Tibial nerve (tissue), 4 donors: ENCODE measurements around the gene MRPL16.

Source experiments
- EP300 ChIP-seq, 2 donors: sonication (generic); formaldehyde crosslinking; IDR thresholded peaks; one replicate each; pipeline ENCODE4 v1.6.1; 2017; ENCODE audit warnings: antibody characterized with exemption in 2 of 2, mild to moderate bottlenecking in 1 of 2
- POLR2A ChIP-seq, 2 donors: fragments of 450-650 bp; IDR thresholded peaks; one replicate each; pipeline ENCODE4 v1.6.1; 2017; ENCODE audit warnings: antibody characterized with exemption in 2 of 2, mild to moderate bottlenecking in 2 of 2, moderate library complexity in 2 of 2
- TF ChIP-seq, protein P1 (sequence below), 5 experiments: fragments of 200-600 bp in 3 of 5; fragments of 450-650 bp in 2 of 5; sonication (generic) in 3 of 5; IDR thresholded peaks; one replicate each; pipeline ENCODE4 v1.5.1; 2016 to 2019; ENCODE audit warnings: antibody characterized with exemption in 5 of 5, mild to moderate bottlenecking in 3 of 5, moderate library complexity in 2 of 5

- TF ChIP-seq EP300 (IDR thresholded peaks at IDR 0.05) (no peak), POLR2A (IDR thresholded peaks at IDR 0.05) (no peak)
- TF ChIP-seq, protein P1, sequence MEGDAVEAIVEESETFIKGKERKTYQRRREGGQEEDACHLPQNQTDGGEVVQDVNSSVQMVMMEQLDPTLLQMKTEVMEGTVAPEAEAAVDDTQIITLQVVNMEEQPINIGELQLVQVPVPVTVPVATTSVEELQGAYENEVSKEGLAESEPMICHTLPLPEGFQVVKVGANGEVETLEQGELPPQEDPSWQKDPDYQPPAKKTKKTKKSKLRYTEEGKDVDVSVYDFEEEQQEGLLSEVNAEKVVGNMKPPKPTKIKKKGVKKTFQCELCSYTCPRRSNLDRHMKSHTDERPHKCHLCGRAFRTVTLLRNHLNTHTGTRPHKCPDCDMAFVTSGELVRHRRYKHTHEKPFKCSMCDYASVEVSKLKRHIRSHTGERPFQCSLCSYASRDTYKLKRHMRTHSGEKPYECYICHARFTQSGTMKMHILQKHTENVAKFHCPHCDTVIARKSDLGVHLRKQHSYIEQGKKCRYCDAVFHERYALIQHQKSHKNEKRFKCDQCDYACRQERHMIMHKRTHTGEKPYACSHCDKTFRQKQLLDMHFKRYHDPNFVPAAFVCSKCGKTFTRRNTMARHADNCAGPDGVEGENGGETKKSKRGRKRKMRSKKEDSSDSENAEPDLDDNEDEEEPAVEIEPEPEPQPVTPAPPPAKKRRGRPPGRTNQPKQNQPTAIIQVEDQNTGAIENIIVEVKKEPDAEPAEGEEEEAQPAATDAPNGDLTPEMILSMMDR (IDR thresholded peaks at IDR 0.05) = no peak
These were observed 33.5 kb downstream of the MRPL16 start for GRCh38 chr11:59777104-59777503.
